ENCODE data around the gene SECTM1. TPM values are rescaled to one million over a fixed set of nuclear protein-coding genes. Genes with fewer than 3 reads are reported as not detected.

SECTM1 gene
- total RNA-seq, 2 donors from 2014 or later, result not detected

DNA sequence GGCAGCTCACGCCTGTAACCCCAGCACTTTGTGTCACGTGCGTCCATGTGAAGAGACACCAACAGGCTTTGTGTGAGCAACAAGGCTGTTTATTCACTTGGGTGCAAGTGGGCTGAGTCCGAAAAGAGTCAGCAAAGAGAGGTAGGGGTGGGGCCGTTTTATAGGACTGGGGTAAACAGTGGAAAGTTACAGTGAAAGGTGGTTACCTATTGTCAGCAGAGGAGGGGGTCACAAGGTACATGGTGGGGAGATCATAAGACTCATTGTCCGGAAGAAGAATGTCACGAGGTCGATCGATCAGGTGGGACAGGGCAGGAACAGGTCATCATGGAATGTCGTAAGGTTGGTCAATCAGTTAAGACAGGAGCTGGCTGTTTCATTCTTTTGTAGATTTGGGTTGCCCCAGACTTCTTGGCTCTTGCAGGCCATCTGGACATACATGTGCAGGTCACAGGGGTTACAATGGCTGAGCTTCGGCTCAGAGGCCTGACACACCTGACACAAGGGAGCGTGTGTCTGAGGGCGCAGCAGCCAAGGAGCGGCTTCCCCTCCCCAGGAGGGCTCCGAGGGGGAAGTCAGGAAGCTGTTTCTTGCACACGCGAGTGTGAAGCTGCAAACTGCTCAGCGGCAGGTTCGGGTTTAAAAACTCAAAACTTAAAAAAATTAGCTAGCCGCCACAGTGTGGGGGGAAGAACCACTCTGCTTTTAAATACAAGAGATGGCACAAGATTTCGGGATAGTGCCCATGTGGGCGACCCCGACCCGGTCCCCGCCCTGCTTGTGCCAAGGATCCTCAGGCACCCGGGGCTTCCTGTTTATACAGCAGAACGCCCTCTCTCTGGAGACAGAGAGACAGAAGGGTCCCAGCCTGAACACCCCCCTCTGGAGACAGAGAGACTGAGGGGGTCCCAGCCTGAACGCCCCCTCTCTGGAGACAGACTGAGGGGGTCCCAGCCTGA, 13.1 kb upstream of the SECTM1 start:
- H3K27ac Mint-ChIP-seq, result no peak overlapping the region
- TF ChIP-seq, protein P1, sequence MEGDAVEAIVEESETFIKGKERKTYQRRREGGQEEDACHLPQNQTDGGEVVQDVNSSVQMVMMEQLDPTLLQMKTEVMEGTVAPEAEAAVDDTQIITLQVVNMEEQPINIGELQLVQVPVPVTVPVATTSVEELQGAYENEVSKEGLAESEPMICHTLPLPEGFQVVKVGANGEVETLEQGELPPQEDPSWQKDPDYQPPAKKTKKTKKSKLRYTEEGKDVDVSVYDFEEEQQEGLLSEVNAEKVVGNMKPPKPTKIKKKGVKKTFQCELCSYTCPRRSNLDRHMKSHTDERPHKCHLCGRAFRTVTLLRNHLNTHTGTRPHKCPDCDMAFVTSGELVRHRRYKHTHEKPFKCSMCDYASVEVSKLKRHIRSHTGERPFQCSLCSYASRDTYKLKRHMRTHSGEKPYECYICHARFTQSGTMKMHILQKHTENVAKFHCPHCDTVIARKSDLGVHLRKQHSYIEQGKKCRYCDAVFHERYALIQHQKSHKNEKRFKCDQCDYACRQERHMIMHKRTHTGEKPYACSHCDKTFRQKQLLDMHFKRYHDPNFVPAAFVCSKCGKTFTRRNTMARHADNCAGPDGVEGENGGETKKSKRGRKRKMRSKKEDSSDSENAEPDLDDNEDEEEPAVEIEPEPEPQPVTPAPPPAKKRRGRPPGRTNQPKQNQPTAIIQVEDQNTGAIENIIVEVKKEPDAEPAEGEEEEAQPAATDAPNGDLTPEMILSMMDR (conservative IDR thresholded peaks at IDR 0.05), result no peak
- H3K4me3 Mint-ChIP-seq, result no peak overlapping the region
- no peaks in the 10 kb centered on the region for H3K27me3 ChIP-seq (ENCODE audit: control insufficient read depth, insufficient read depth, low read length, poor library complexity, severe bottlenecking)
- WGBS, 2 experiments (ENCODE audit: insufficient coverage in 1 of 2, insufficient read length in 1 of 2), result 92 to 94% methylated on average over 27 to 28 of the region's 28 CpGs
- no peaks in the 10 kb centered on the region for H3K36me3 Mint-ChIP-seq (ENCODE audit: low read depth)
- H3K4me3 ChIP-seq (ENCODE audit: low read length), result no peak overlapping the region
- no peak overlapping the region for H3K27ac ChIP-seq (ENCODE audit: low read depth, low read length)
- H3K9ac ChIP-seq (ENCODE audit: extremely low read depth, low read length, poor library complexity, severe bottlenecking), result no peak overlapping the region
- peaks cover 13% of the 10 kb centered on the region for H3K4me1 Mint-ChIP-seq
- H3K4me1 ChIP-seq (ENCODE audit: control insufficient read depth, insufficient read depth, low read length), result no peaks in the 10 kb centered on the region
- H3K27me3 Mint-ChIP-seq (ENCODE audit: insufficient read depth), result peaks cover 5% of the 10 kb centered on the region
- H3K36me3 ChIP-seq (ENCODE audit: control insufficient read depth, insufficient read depth, low read length), result no peaks in the 10 kb centered on the region
- no peaks in the 10 kb centered on the region for H3K9me3 ChIP-seq (ENCODE audit: control insufficient read depth, low read length)
- peaks cover 10% of the 10 kb centered on the region for H3K9me3 Mint-ChIP-seq
- no peak for DNase-seq

DNA sequence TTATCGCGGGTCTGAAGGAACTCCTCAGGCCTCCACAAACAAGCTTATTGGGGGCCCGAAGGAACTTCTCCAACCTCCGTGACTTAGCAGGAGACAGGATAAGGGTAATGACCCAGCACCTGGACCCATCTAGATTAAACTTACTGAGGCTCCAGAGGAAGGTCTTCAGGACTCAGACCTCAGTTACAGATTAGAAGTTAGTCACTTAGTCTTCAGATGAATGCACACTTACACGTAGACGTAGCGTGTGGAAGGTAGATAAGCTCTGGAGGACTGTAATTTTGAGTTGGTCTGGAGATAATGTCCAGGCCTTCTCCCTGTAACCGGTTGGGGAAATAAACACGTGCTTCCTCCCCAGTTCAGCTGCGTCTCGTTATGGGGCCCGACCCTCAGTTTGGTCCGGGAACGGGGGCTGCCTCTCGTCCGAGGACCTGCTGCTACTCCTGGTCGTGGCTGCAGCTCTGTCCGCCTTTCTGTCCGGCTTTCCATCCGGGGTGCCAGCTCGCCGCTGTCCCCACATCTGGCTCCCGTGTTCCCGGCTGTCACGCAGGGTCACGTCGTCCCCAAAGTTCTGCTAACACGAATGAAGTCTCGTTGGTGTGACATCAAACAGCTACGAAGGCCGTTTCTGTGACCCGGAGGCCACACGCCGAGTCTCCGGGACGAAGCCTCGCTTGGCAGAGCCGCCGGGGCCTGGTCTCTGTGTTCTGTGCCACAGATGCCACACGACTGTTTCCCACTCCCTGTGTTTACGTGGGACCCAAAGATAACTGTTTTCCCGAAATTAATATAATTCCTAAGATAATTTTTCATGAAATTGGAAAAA, 11.8 kb upstream of the SECTM1 start:
- H3K27me3 Mint-ChIP-seq (ENCODE audit: insufficient read depth), result peaks cover 10% of the 10 kb centered on the region
- H3K27ac Mint-ChIP-seq, result no peak overlapping the region
- WGBS, 2 experiments (ENCODE audit: insufficient coverage in 1 of 2, insufficient read length in 1 of 2), result 93% methylated on average over 42 of the region's 42 CpGs

More for the DNA sequence above, 11.8 kb upstream of the SECTM1 start:
- TF ChIP-seq, protein P1 (conservative IDR thresholded peaks at IDR 0.05), result no peak
- H3K9me3 Mint-ChIP-seq, result peaks cover 20% of the 10 kb centered on the region
- H3K4me1 ChIP-seq (ENCODE audit: control insufficient read depth, insufficient read depth, low read length), result no peaks in the 10 kb centered on the region
- peaks cover 13% of the 10 kb centered on the region for H3K4me1 Mint-ChIP-seq
- H3K27ac ChIP-seq (ENCODE audit: low read depth, low read length), result no peak overlapping the region
- H3K9me3 ChIP-seq (ENCODE audit: control insufficient read depth, low read length), result no peaks in the 10 kb centered on the region
- DNase-seq, result no peak
- no peak overlapping the region for H3K4me3 ChIP-seq (ENCODE audit: low read length)
- H3K36me3 Mint-ChIP-seq (ENCODE audit: low read depth), result peaks cover 2% of the 10 kb centered on the region
- H3K9ac ChIP-seq (ENCODE audit: extremely low read depth, low read length, poor library complexity, severe bottlenecking), result no peak overlapping the region
- no peak overlapping the region for H3K4me3 Mint-ChIP-seq
- no peaks in the 10 kb centered on the region for H3K27me3 ChIP-seq (ENCODE audit: control insufficient read depth, insufficient read depth, low read length, poor library complexity, severe bottlenecking)
- no peaks in the 10 kb centered on the region for H3K36me3 ChIP-seq (ENCODE audit: control insufficient read depth, insufficient read depth, low read length)
